ENCODE data around the gene GATA6.

The GATA6 gene

GRCh38 chr18:22163416-22164161 is 5.8 kb upstream of the GATA6 start:
- Histone ChIP-seq H3K4me3 (ENCODE audit: low read length in 2 of 2) (no peak overlapping the region), H3K27me3 (ENCODE audit: control insufficient read depth in 3 of 3, insufficient read depth in 3 of 3, low read depth in 1 of 3, low read length in 3 of 3) (peaks cover 16 to 82% (median 63%) of the 10 kb centered on the region in 3 experiments)

GRCh38 chr18:22164337-22165048 is 4.9 kb upstream of the GATA6 start:
- Histone ChIP-seq H3K14ac (ENCODE audit: low read length) (no peak overlapping the region), H2AFZ (ENCODE audit: low read length) (peak overlapping the region; percentile 72), H3K4ac (ENCODE audit: low read length) (no peak overlapping the region), H3K4me1 (ENCODE audit: control insufficient read depth in 2 of 2, insufficient read depth in 1 of 2, low read depth in 1 of 2, low read length in 2 of 2) (peaks cover 0 to 8% of the 10 kb centered on the region in 2 donors), H3K27me3 (ENCODE audit: control insufficient read depth in 3 of 3, insufficient read depth in 3 of 3, low read depth in 1 of 3, low read length in 3 of 3) (peaks cover 16 to 91% (median 71%) of the 10 kb centered on the region in 3 experiments), H2BK120ac (ENCODE audit: low read depth, low read length) (no peak overlapping the region), H3K4me3 (ENCODE audit: low read length in 2 of 2) (no peak overlapping the region), H3K23ac (ENCODE audit: low read depth, low read length, poor library complexity) (no peak overlapping the region), H3K9me3 (replicated peaks in 1 of 2; ENCODE audit: control insufficient read depth in 2 of 2, insufficient read depth in 1 of 2, low read depth in 1 of 2, low read length in 2 of 2) (peaks cover 0 to 1% of the 10 kb centered on the region in 2 donors), H2BK5ac (ENCODE audit: low read length) (no peak overlapping the region), H4K91ac (ENCODE audit: low read depth, low read length, poor library complexity) (no peak overlapping the region), H4K8ac (ENCODE audit: low read depth, low read length) (no peak overlapping the region), H3K9ac (ENCODE audit: low read depth, low read length, poor library complexity) (no peak overlapping the region), H3K36me3 (replicated peaks in 1 of 2; ENCODE audit: control insufficient read depth in 2 of 2, insufficient read depth in 2 of 2, low read length in 2 of 2) (no peaks in the 10 kb centered on the region), H3K27ac (replicated peaks; ENCODE audit: low read length) (no peak overlapping the region), H3K4me2 (ENCODE audit: insufficient read depth, low read length, poor library complexity, severe bottlenecking) (peak overlapping the region; percentile 63), H2BK15ac (ENCODE audit: low read length) (no peak overlapping the region), H2AK5ac (ENCODE audit: low read depth, low read length) (no peak overlapping the region), H3K18ac (ENCODE audit: low read length) (peak overlapping the region; percentile 61), H2BK12ac (ENCODE audit: low read length) (no peak overlapping the region), H3K79me1 (ENCODE audit: low read depth, low read length) (no peaks in the 10 kb centered on the region)
- no peak for DNase-seq (ENCODE audit: low spot score)
- WGBS, 2 donors (ENCODE audit: extremely low coverage in 2 of 2, insufficient read length in 2 of 2, insufficient replicate concordance in 1 of 2) = no CpG with 5 or more reads among the region's 16 CpGs

More at GRCh38 chr18:22163416-22164161, 5.8 kb upstream of the GATA6 start:
- H3K4ac ChIP-seq (ENCODE audit: low read length) = no peak overlapping the region
- no peak overlapping the region for H4K91ac ChIP-seq (ENCODE audit: low read depth, low read length, poor library complexity)
- H3K79me1 ChIP-seq (ENCODE audit: low read depth, low read length) = no peaks in the 10 kb centered on the region
- no peak overlapping the region for H3K18ac ChIP-seq (ENCODE audit: low read length)
- H2AK5ac ChIP-seq (ENCODE audit: low read depth, low read length) = no peak overlapping the region
- no peak overlapping the region for H3K9ac ChIP-seq (ENCODE audit: low read depth, low read length, poor library complexity)
- peaks cover 0 to 5% of the 10 kb centered on the region in 2 donors for H3K4me1 ChIP-seq (ENCODE audit: control insufficient read depth in 2 of 2, insufficient read depth in 1 of 2, low read depth in 1 of 2, low read length in 2 of 2)
- H3K9me3 ChIP-seq (replicated peaks in 1 of 2; ENCODE audit: control insufficient read depth in 2 of 2, insufficient read depth in 1 of 2, low read depth in 1 of 2, low read length in 2 of 2) = peaks cover 0 to 1% of the 10 kb centered on the region in 2 donors
- no peaks in the 10 kb centered on the region for H3K36me3 ChIP-seq (replicated peaks in 1 of 2; ENCODE audit: control insufficient read depth in 2 of 2, insufficient read depth in 2 of 2, low read length in 2 of 2)
- no peak overlapping the region for H2BK120ac ChIP-seq (ENCODE audit: low read depth, low read length)
- no peak overlapping the region for H3K4me2 ChIP-seq (ENCODE audit: insufficient read depth, low read length, poor library complexity, severe bottlenecking)
- no peak overlapping the region for H3K27ac ChIP-seq (replicated peaks; ENCODE audit: low read length)
- no peak overlapping the region for H2BK5ac ChIP-seq (ENCODE audit: low read length)
- no peak overlapping the region for H3K14ac ChIP-seq (ENCODE audit: low read length)
- no peak overlapping the region for H3K23ac ChIP-seq (ENCODE audit: low read depth, low read length, poor library complexity)
- H2AFZ ChIP-seq (ENCODE audit: low read length) = no peak overlapping the region
- no CpG with 5 or more reads among the region's 8 CpGs for WGBS, 2 donors (ENCODE audit: extremely low coverage in 2 of 2, insufficient read length in 2 of 2, insufficient replicate concordance in 1 of 2)
- H2BK12ac ChIP-seq (ENCODE audit: low read length) = no peak overlapping the region
- no peak overlapping the region for H4K8ac ChIP-seq (ENCODE audit: low read depth, low read length)
- no peak overlapping the region for H2BK15ac ChIP-seq (ENCODE audit: low read length)
- no peak for DNase-seq (ENCODE audit: low spot score)

- WGBS, 2 donors (ENCODE audit: extremely low coverage in 2 of 2, insufficient read length in 2 of 2, insufficient replicate concordance in 1 of 2) = no CpG with 5 or more reads among the region's 50 CpGs
- Histone ChIP-seq H3K9ac (ENCODE audit: low read depth, low read length, poor library complexity) (no peak overlapping the region), H3K79me1 (ENCODE audit: low read depth, low read length) (peaks cover under 1% of the 10 kb centered on the region), H4K91ac (ENCODE audit: low read depth, low read length, poor library complexity) (no peak overlapping the region), H2BK15ac (ENCODE audit: low read length) (no peak overlapping the region), H2AK5ac (ENCODE audit: low read depth, low read length) (no peak overlapping the region), H3K36me3 (replicated peaks in 1 of 2; ENCODE audit: control insufficient read depth in 2 of 2, insufficient read depth in 2 of 2, low read length in 2 of 2) (no peaks in the 10 kb centered on the region), H2BK12ac (ENCODE audit: low read length) (no peak overlapping the region), H3K27ac (replicated peaks; ENCODE audit: low read length) (no peak overlapping the region), H2BK120ac (ENCODE audit: low read depth, low read length) (no peak overlapping the region), H3K18ac (ENCODE audit: low read length) (peak overlapping the region; percentile 61), H2BK5ac (ENCODE audit: low read length) (no peak overlapping the region), H3K27me3 (ENCODE audit: control insufficient read depth in 3 of 3, insufficient read depth in 3 of 3, low read depth in 1 of 3, low read length in 3 of 3) (peaks cover 20 to 94% (median 78%) of the 10 kb centered on the region in 3 experiments), H3K23ac (ENCODE audit: low read depth, low read length, poor library complexity) (no peak overlapping the region), H3K14ac (ENCODE audit: low read length) (no peak overlapping the region), H3K9me3 (replicated peaks in 1 of 2; ENCODE audit: control insufficient read depth in 2 of 2, insufficient read depth in 1 of 2, low read depth in 1 of 2, low read length in 2 of 2) (peaks cover 0 to 1% of the 10 kb centered on the region in 2 donors), H3K4me2 (ENCODE audit: insufficient read depth, low read length, poor library complexity, severe bottlenecking) (peak overlapping the region; percentile 63), H4K8ac (ENCODE audit: low read depth, low read length) (no peak overlapping the region), H3K4me3 (ENCODE audit: low read length in 2 of 2) (no peak overlapping the region), H3K4ac (ENCODE audit: low read length) (no peak overlapping the region), H2AFZ (ENCODE audit: low read length) (peak overlapping the region; percentile 72), H3K4me1 (ENCODE audit: control insufficient read depth in 2 of 2, insufficient read depth in 1 of 2, low read depth in 1 of 2, low read length in 2 of 2) (peaks cover 0 to 11% of the 10 kb centered on the region in 2 donors)
- no peak for DNase-seq (ENCODE audit: low spot score)
Observed at GRCh38 chr18:22165049-22165602, 4.3 kb upstream of the GATA6 start.

GRCh38 chr18:22165603-22166068 is 3.8 kb upstream of the GATA6 start:
- Histone ChIP-seq H2AFZ (ENCODE audit: low read length) (peak overlapping the region; percentile 72), H3K4me3 (ENCODE audit: low read length in 2 of 2) (peak overlapping the region in 1 of 2 donors; percentile 34), H2BK5ac (ENCODE audit: low read length) (no peak overlapping the region), H3K4me2 (ENCODE audit: insufficient read depth, low read length, poor library complexity, severe bottlenecking) (peak overlapping the region; percentile 63), H3K27me3 (ENCODE audit: control insufficient read depth in 3 of 3, insufficient read depth in 3 of 3, low read depth in 1 of 3, low read length in 3 of 3) (peaks cover 25 to 98% (median 83%) of the 10 kb centered on the region in 3 experiments), H3K4me1 (ENCODE audit: control insufficient read depth in 2 of 2, insufficient read depth in 1 of 2, low read depth in 1 of 2, low read length in 2 of 2) (peaks cover 0 to 12% of the 10 kb centered on the region in 2 donors), H3K18ac (ENCODE audit: low read length) (no peak overlapping the region), H3K27ac (replicated peaks; ENCODE audit: low read length) (no peak overlapping the region), H2BK15ac (ENCODE audit: low read length) (no peak overlapping the region), H3K9ac (ENCODE audit: low read depth, low read length, poor library complexity) (no peak overlapping the region), H2BK120ac (ENCODE audit: low read depth, low read length) (no peak overlapping the region), H2AK5ac (ENCODE audit: low read depth, low read length) (no peak overlapping the region), H4K8ac (ENCODE audit: low read depth, low read length) (no peak overlapping the region), H2BK12ac (ENCODE audit: low read length) (no peak overlapping the region), H3K79me1 (ENCODE audit: low read depth, low read length) (peaks cover 1% of the 10 kb centered on the region), H3K36me3 (replicated peaks in 1 of 2; ENCODE audit: control insufficient read depth in 2 of 2, insufficient read depth in 2 of 2, low read length in 2 of 2) (no peaks in the 10 kb centered on the region), H3K4ac (ENCODE audit: low read length) (no peak overlapping the region), H3K14ac (ENCODE audit: low read length) (no peak overlapping the region), H3K23ac (ENCODE audit: low read depth, low read length, poor library complexity) (no peak overlapping the region), H3K9me3 (replicated peaks in 1 of 2; ENCODE audit: control insufficient read depth in 2 of 2, insufficient read depth in 1 of 2, low read depth in 1 of 2, low read length in 2 of 2) (peaks cover 0 to 1% of the 10 kb centered on the region in 2 donors), H4K91ac (ENCODE audit: low read depth, low read length, poor library complexity) (no peak overlapping the region)
- no peak for DNase-seq (ENCODE audit: low spot score)
- no CpG with 5 or more reads among the region's 57 CpGs for WGBS, 2 donors (ENCODE audit: extremely low coverage in 2 of 2, insufficient read length in 2 of 2, insufficient replicate concordance in 1 of 2)
